K562 treated with DMSO at 1 percent for 48 hours (cell line): ENCODE data around the gene SNX5. TPM values are rescaled to one million over a fixed set of nuclear protein-coding genes. Genes with fewer than 3 reads are reported as not detected.

ENCODE experiments used
- total RNA-seq: library from RNA; unstranded; fragments of 300-600 nt; gene quantifications from 2 replicates; pipeline ENCODE4 v1.2.3, GENCODE V29; 2022; ENCODE audit warnings: low replicate concordance; ENCODE audit errors: extremely low read depth

SNX5 gene
- not detected in 2 replicates for total RNA-seq

GRCh38 chr20:17968366-17969277 is at the start of gene SNX5, which contains the start of gene MGME1:
Gene SNX5 (minus strand): TSS chr20:17968794. CDS start chr20:17968425, 369 bp downstream.
Gene MGME1 (plus strand): TSS chr20:17969018. CDS start chr20:17969860, 842 bp downstream.

Other genes with a start within 250 kb of the SNX5 start
- gene MGME1, start 224 bp upstream of the SNX5 start, total RNA-seq: not detected in 2 replicates
- gene OVOL2, start 89.1 kb upstream of the SNX5 start, total RNA-seq: not detected in 2 replicates
- not detected in 2 replicates for gene KAT14, start 169.1 kb upstream of the SNX5 start, total RNA-seq
- not detected in 2 replicates for gene PET117, start 169.1 kb upstream of the SNX5 start, total RNA-seq